NCI-H1417 (cell line): Measurements from ENCODE around the gene VAPB.

Source experiments
- DNase-seq, 3 experiments: peaks; one replicate each; lab custom pipeline; 2025; lab: John Stamatoyannopoulos, UW

VAPB gene

GRCh38 chr20:58436868-58437645 lies 48.0 kb downstream of the VAPB start:
- DNase-seq, result no peak

DNA sequence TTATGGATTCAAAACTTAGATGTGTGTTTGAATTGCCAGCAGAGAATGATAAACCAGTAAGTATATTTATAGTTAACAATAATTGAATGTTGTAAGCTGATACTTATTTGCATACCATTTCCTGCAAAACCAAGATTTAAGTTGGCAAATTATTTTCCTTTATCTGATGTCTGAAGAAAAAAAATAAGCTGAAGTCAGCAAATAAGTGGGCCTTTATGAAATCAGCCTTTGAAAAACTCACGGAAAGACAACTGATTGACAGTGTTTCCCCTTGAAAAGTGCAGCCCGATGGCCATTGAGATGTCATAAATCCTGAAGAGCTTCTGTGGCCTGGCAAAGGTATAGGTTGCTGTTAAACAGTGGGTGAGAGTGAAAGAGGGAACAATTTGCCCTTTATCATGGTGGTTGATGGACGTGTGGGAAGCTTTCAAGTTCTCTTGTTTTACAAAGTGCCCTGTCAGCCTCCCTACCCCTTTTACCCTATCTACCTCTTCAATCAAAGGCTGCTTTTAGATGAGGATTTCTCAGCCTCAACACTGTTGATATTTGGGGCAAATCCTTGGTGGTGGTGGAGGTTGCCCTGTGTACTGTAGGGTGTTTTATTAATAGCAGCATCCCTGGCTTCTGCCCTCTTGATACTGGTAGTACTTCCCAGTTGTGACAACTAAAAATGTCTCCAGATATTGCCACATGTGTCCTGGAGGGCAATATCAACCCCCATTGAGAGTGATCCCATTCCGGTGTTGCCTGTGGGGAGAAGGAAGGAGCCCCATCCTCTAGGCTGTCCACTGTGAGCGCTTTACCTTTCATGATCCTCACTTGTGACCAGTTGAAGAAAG lies 50.2 kb downstream of the VAPB start:
- no peak for DNase-seq

DNA sequence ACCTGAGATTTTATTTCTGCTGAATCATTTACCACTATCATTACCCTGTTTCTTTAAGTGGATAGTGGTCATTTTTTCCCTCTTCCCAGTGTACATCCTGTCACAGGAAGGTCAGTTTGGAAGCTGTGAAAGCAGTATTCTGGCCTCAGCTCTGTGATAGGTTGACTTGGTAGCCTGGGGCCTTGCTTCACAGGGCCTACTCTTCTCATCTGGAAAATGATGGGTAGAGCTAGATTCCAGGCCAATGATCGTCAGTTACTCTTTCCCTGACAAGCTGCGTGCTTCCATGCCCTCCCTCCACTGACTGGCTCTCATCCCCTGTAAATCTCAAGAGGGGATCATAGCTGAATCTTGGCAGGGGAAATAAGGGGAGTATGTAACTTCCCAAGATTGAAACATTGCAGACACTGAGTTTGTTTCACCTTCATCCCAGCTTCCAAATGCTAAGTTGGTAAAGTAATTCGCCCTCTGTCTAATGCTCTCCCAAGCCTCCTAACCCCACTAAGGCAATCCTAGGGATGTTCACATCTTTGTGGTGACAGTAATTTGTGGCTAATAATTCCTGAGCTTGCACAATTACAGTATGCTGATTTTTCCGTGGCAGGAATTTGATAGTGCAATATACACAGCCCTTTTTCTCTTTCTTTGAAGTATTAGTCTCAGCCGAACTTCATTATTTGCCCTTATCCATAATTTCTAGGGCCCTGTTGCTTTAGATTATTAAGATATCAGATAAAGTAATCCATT lies 51.2 kb downstream of the VAPB start:
- no peak for DNase-seq

DNA sequence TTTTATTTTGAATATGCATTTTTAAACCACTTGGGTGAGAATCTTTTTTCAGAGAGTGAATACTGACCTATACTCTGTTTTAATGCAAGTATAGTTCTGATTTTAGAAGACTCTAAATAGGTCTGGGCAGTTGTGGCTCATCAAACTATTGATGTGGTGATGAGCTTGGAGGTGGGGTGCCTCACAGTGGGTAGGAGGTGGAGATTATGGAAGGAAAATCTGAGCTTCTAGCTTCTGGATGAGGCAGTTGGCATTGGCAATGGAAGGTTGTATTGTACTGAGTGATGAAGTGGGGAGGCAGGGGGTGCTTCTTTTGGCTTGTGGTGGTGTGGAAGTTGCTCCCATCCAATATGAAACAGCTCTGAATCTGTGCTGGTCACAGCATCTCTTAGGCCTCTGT lies 52.7 kb downstream of the VAPB start:
- no peak for DNase-seq

DNA sequence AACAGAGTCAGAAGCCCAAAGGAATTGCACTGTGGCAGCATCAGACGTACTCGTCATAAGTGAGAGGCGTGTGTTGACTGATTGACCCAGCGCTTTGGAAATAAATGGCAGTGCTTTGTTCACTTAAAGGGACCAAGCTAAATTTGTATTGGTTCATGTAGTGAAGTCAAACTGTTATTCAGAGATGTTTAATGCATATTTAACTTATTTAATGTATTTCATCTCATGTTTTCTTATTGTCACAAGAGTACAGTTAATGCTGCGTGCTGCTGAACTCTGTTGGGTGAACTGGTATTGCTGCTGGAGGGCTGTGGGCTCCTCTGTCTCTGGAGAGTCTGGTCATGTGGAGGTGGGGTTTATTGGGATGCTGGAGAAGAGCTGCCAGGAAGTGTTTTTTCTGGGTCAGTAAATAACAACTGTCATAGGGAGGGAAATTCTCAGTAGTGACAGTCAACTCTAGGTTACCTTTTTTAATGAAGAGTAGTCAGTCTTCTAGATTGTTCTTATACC lies 55.8 kb downstream of the VAPB start:
- no peak for DNase-seq

GRCh38 chr20:58446264-58446959 lies 57.4 kb downstream of the VAPB start:
- DNase-seq, result no peak

GRCh38 chr20:58446960-58447265 lies 57.9 kb downstream of the VAPB start:
- no peak for DNase-seq

DNA sequence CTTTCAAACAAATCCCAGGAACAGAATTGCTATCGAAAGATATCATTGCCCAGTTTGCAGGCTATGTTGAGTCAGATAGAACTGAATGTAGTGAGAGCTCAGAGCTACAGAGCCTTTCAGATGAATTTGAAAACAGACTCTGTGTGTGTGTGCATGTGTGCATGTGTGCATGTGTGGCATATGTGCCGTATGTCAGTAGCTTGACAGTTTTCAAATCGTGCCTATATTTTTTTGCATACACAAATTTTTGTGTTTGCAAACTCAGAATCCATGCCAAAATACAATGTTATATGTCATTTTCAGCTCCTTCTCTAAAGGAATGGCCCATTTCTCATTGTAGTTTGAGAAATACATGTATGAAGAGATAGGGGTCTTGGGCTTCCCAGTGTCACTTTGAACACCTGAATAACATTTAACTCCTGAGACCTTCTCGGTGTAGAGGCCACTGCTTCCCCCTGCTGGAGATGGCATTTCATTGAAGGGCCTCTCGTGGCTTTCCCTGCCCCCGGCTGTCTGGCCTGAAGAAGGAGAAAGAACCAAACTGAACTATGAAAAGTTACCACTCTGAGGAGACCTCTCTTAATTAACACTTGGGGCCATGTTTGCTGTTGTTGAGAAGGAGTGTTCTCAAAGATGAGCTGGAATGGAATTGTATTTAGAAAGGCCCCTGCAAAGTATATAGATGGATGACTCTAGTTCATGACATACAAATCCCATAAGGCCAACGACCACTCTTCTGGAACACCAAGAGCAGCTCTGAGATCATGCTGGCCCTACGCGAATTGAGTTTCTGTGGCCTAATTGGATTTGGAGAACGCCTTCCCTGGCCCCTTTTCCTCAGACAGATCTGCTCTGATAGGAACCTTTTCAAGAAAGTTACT lies 58.7 kb downstream of the VAPB start:
- DNase-seq, result peak; percentile 25 to 63 (median 31)

DNA sequence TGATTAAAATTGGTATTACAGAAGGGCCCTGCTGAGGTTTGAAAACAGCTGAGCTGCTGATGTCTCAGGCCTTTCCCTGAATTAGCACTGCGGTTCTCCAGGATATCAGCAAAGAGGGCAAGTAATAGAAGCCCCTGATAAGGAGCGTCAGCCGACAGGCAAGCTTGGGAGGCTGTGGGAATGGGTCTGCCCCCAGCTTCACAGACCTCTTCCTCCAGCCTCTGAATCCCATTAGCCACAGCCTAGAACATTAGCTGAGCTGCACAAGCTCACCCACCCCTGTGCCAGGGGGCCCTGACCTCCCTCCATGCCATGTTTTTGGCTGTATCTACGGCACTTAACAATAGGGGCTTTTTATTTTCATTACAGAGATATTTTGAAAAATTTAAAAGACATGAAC lies 59.9 kb downstream of the VAPB start:
- no peak for DNase-seq

DNA sequence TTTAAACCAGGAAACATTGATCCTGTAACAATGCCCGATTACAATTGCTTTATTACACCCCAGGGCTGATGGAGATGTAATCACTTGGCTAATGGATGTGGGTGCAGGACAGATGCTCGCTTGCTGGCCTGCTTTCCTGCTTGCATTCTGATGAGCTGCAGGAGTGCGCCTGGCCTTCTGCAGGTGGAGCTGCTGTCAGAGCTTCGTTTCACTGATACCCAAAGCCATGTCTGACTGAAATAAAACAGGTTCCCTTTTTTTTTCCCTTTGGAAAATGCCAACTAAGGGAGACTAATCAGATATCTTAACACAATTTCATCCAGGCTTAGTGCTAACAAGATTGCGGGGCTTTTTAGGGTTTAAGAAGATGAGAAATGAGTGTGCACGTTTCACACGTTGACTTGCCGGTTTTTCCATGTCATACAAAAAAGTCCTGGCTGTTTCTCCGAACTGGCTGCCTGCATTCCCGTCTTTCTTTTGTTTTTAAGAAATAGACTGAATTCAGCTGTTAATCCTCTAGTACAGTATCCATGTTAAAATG lies 60.7 kb downstream of the VAPB start:
- peak in 1 of 3 experiments; percentile 30 for DNase-seq

- no peak for DNase-seq
These were observed 61.2 kb downstream of the VAPB start for GRCh38 chr20:58450254-58450653.

- DNase-seq, result peak in 1 of 3 experiments; percentile 19
These were observed 63.7 kb downstream of the VAPB start for GRCh38 chr20:58452667-58453255.

GRCh38 chr20:58453391-58453790 lies 64.4 kb downstream of the VAPB start:
- no peak for DNase-seq

- DNase-seq, result no peak
These were observed 65.4 kb downstream of the VAPB start for GRCh38 chr20:58454460-58454859.

GRCh38 chr20:58457083-58457695 lies 68.2 kb downstream of the VAPB start:
- peak; percentile 5 to 64 (median 49) for DNase-seq

DNA sequence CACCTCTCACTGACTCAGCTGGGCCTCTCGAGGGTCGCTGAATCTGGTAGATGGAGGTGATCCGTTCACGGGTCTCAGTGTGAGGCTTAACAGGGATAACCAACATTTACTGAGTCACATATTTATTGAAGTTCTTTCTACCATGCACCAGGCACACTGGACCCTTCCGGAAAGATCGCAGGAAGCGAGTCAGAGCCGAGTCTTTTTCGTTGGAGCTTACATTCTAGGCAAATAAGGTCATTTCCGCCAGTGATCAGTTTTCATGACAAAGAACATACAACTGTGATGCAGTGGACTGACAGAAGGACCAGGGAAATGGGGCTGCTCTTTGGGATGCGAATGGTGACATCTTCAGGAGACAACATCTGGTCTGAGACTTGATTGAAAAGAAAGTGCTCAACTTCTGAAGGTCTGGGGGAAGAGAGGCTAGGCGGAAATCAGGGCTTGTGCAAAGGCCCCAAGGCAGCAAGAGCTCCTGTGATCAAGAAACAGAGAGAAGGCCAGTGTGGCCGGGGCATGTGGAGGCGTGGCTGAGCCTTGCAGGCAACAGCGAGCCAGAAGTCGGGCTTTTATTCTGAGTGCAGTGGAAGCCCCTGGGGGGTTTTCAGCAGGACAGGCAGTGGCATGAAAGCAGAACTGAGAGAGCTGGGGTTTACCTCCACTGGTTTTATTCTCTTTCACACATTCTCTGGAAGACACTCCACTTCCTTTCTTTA lies 69.5 kb downstream of the VAPB start:
- no peak for DNase-seq

- no peak for DNase-seq
These were observed 70.2 kb downstream of the VAPB start for GRCh38 chr20:58459058-58459750.

- DNase-seq, result no peak
These were observed 72.1 kb downstream of the VAPB start for GRCh38 chr20:58461104-58461503.
